HCT116 (cell line): ENCODE measurements around the gene WIPI1. TPM values are rescaled to one million over a fixed set of nuclear protein-coding genes. Genes with fewer than 3 reads are reported as not detected.

Experiments
- ATAC-seq: fragments of 200-7000 bp; cut with Tn5 transposase; 2 replicates; pipeline ENCODE4 v1.9.1; 2020; ENCODE audit warnings: mild to moderate bottlenecking, moderate library complexity
- BruUV-seq: library from RNA; stranded (reverse); fragments of 400-500 nt; replicated peaks from 2 replicates; lab custom pipeline; 2021; lab: Mats Ljungman, UMichigan
- CTCF ChIA-PET: fragments of 300-600 bp; sonication (Branson Sonifier 250); formaldehyde crosslinking; loops from one replicate; lab custom pipeline; 2021; ENCODE audit warnings: antibody characterized with exemption; lab: Charles Lee
- POLR2A ChIA-PET: fragments of 300-600, 350-600 bp; sonication (Branson Sonifier 250); formaldehyde crosslinking; loops from one replicate; lab custom pipeline; 2021; ENCODE audit warnings: antibody characterized with exemption; lab: Charles Lee
- RAD21 ChIA-PET, 2 experiments: fragments of 300-600 bp; sonication (Branson Sonifier 250); formaldehyde crosslinking; loops; one replicate each; lab custom pipeline; 2023; ENCODE audit warnings: low total read pairs in 2 of 2; ENCODE audit not compliant: uncharacterized antibody in 2 of 2, unreplicated experiment in 2 of 2, low non-redundant PET in 1 of 2; lab: Charles Lee
- DNase-seq: peaks from one replicate; pipeline ENCODE4 v3.0.0-alpha.2; 2010; ENCODE audit warnings: low read depth, low spot score
- H2AFZ ChIP-seq: fragments of 200-600 bp; shearing (Covaris generic), sonication (generic); 2 replicates; pipeline ENCODE4 v1.6.1; 2017; ENCODE audit warnings: low read depth, mixed run types, mixed read lengths, antibody characterized with exemption, low read length; ENCODE audit not compliant: poor library complexity, severe bottlenecking
- H3K27ac ChIP-seq: 2 replicates; pipeline ENCODE4 v1.5.1; 2012; ENCODE audit warnings: low read depth, low read length
- H3K27me3 ChIP-seq: fragments of 200-600 bp; sonication (generic); 2 replicates; pipeline ENCODE4 v1.6.1; 2016; ENCODE audit warnings: mixed run types, low read length, mixed read lengths; ENCODE audit not compliant: insufficient read depth
- H3K36me3 ChIP-seq, 2 experiments: fragments of 200-500 bp in 1 of 2; fragments of 200-600 bp in 1 of 2; sonication (Bioruptor generic) in 1 of 2; sonication (generic) in 1 of 2; 2 replicates each; pipeline versions ENCODE4 v1.5.1 to v1.6.1; 2014 to 2016; ENCODE audit warnings: low read length in 2 of 2, inconsistent platforms in 1 of 2, mixed read lengths in 1 of 2, mixed run types in 1 of 2; ENCODE audit not compliant: insufficient read depth in 2 of 2, control insufficient read depth in 1 of 2
- H3K4me1 ChIP-seq, 2 experiments: fragments of 200-600 bp in 1 of 2; sonication (generic) in 1 of 2; 2 replicates each; pipeline versions ENCODE4 v1.5.1 to v1.6.1; 2012 to 2017; ENCODE audit warnings: low read length in 2 of 2, inconsistent platforms in 1 of 2, mild to moderate bottlenecking in 1 of 2, mixed read lengths in 1 of 2, mixed run types in 1 of 2, moderate library complexity in 1 of 2; ENCODE audit not compliant: insufficient read depth in 2 of 2, control insufficient read depth in 1 of 2
- H3K4me2 ChIP-seq: fragments of 200-600 bp; sonication (generic); 2 replicates; pipeline ENCODE4 v1.6.1; 2017; ENCODE audit warnings: mixed run types, low read length, mixed read lengths
- H3K4me3 ChIP-seq, 2 experiments: fragments of 200-600 bp in 1 of 2; sonication (generic) in 1 of 2; replicated peaks in 1 of 2; 2 replicates each; pipeline ENCODE4 v1.5.1; 2011 to 2016; ENCODE audit warnings: low read length in 2 of 2, control low read depth in 1 of 2, low read depth in 1 of 2, mild to moderate bottlenecking in 1 of 2, mixed read lengths in 1 of 2, mixed run types in 1 of 2
- H3K79me2 ChIP-seq: fragments of 200-600 bp; sonication (generic); 2 replicates; pipeline ENCODE4 v1.6.1; 2017; ENCODE audit warnings: mild to moderate bottlenecking, mixed run types, low read length, moderate library complexity, mixed read lengths; ENCODE audit not compliant: insufficient read depth
- H3K9ac ChIP-seq: fragments of 200-600 bp; sonication (generic); 2 replicates; pipeline ENCODE4 v1.6.1; 2016; ENCODE audit warnings: low read length, mixed read lengths
- H3K9me2 ChIP-seq: fragments of 200-600 bp; sonication (generic), shearing (Covaris generic); 2 replicates; pipeline ENCODE4 v1.6.1; 2017; ENCODE audit warnings: mixed run types, mild to moderate bottlenecking, moderate library complexity; ENCODE audit not compliant: insufficient read depth
- H3K9me3 ChIP-seq, 2 experiments: fragments of 200-500 bp in 1 of 2; fragments of 200-600 bp in 1 of 2; sonication (Bioruptor generic) in 1 of 2; sonication (generic) in 1 of 2; 2 replicates each; pipeline ENCODE4 v1.6.1; 2014 to 2017; ENCODE audit warnings: low read length in 2 of 2, mixed read lengths in 2 of 2, inconsistent platforms in 1 of 2, low read depth in 1 of 2, mild to moderate bottlenecking in 1 of 2, mixed run types in 1 of 2, moderate library complexity in 1 of 2; ENCODE audit not compliant: control insufficient read depth in 1 of 2, insufficient read depth in 1 of 2
- H4K20me1 ChIP-seq: fragments of 200-600 bp; sonication (generic), shearing (Covaris generic); 2 replicates; pipeline ENCODE4 v1.6.1; 2017; ENCODE audit warnings: mixed run types, mild to moderate bottlenecking, moderate library complexity; ENCODE audit not compliant: insufficient read depth
- CEBPB ChIP-seq: IDR thresholded peaks from 2 replicates; pipeline ENCODE4 v1.6.1; 2012; ENCODE audit warnings: low read depth
- EZH2 ChIP-seq: fragments of 200-600 bp; sonication (generic); IDR thresholded peaks from 2 replicates; pipeline ENCODE4 v1.6.1; 2017; ENCODE audit warnings: antibody characterized with exemption, mixed run types
- EZH2phosphoT487 ChIP-seq: fragments of 200-600 bp; IDR thresholded peaks from 2 replicates; pipeline ENCODE4 v1.6.1; 2018; ENCODE audit warnings: antibody characterized with exemption, borderline replicate concordance
- FOSL1 ChIP-seq: IDR thresholded peaks from 2 replicates; pipeline ENCODE4 v1.6.1; 2012; ENCODE audit warnings: low read depth
- JUND ChIP-seq: IDR thresholded peaks from 2 replicates; pipeline ENCODE4 v1.6.1; 2012
- POLR2AphosphoS5 ChIP-seq: IDR thresholded peaks from 2 replicates; pipeline ENCODE4 v1.6.1; 2011; ENCODE audit warnings: mild to moderate bottlenecking, low read depth, low read length, moderate library complexity
- RAD21 ChIP-seq: IDR thresholded peaks from 2 replicates; pipeline ENCODE4 v1.6.1; 2012; ENCODE audit warnings: low read depth, mild to moderate bottlenecking
- SIN3A ChIP-seq: IDR thresholded peaks from 2 replicates; pipeline ENCODE4 v1.6.1; 2012; ENCODE audit warnings: low read depth
- SP1 ChIP-seq: IDR thresholded peaks from 2 replicates; pipeline ENCODE4 v1.6.1; 2012; ENCODE audit warnings: low read depth
- SRF ChIP-seq: IDR thresholded peaks from 2 replicates; pipeline ENCODE4 v1.6.1; 2012; ENCODE audit warnings: low read depth
- TCF7L2 ChIP-seq: IDR thresholded peaks from 2 replicates; pipeline ENCODE4 v1.7.0; 2011; ENCODE audit warnings: borderline replicate concordance, inconsistent platforms; ENCODE audit not compliant: insufficient read depth, insufficient read length; ENCODE audit errors: extremely low read depth
- YY1 ChIP-seq: IDR thresholded peaks from 2 replicates; pipeline ENCODE4 v1.6.1; 2011; ENCODE audit warnings: low read length, low read depth, moderate library complexity, mild to moderate bottlenecking; ENCODE audit not compliant: insufficient replicate concordance; ENCODE audit errors: extremely low read depth
- ZBTB33 ChIP-seq: IDR thresholded peaks from 2 replicates; pipeline ENCODE4 v1.6.1; 2011; ENCODE audit warnings: mild to moderate bottlenecking, low read length, moderate library complexity; ENCODE audit not compliant: insufficient replicate concordance; ENCODE audit errors: extremely low read depth
- ZNF274 ChIP-seq: fragments of 200-500 bp; sonication (Bioruptor generic); IDR thresholded peaks from 2 replicates; pipeline ENCODE4 v1.6.1; 2014; ENCODE audit warnings: mild to moderate bottlenecking, low read depth, low read length, inconsistent platforms
- intact Hi-C: fragments of 100-400 bp; cut with micrococcal nuclease; formaldehyde crosslinking; loops from 2 replicates; pipeline ENCODE4 v1.10.0; 2022
- total RNA-seq: library from RNA; stranded (reverse); gene quantifications from one replicate; pipeline ENCODE4 v1.2.1, GENCODE V29; 2021; ENCODE audit not compliant: unreplicated experiment
- TF ChIP-seq, protein P1 (sequence below): IDR thresholded peaks from 2 replicates; pipeline ENCODE4 v1.6.1; 2012
- TF ChIP-seq, protein P2 (sequence below), 3 experiments: fragments of 200-600 bp in 1 of 3; sonication (generic) in 1 of 3; IDR thresholded peaks in 2 of 3; conservative IDR thresholded peaks in 1 of 3; 2 replicates each; pipeline ENCODE4 v1.5.1; 2012 to 2017; ENCODE audit warnings: low read depth in 2 of 3, low read length in 2 of 3, antibody characterized with exemption in 1 of 3, borderline replicate concordance in 1 of 3, control low read depth in 1 of 3, mild to moderate bottlenecking in 1 of 3, mixed read lengths in 1 of 3, mixed run types in 1 of 3, moderate library complexity in 1 of 3; ENCODE audit not compliant: insufficient read depth in 1 of 3
- TF ChIP-seq, protein P3 (sequence below): IDR thresholded peaks from 2 replicates; pipeline ENCODE4 v1.6.1; 2012

WIPI1 gene
- total RNA-seq, 1 experiment from 2014 or later, result 21.5 TPM

DNA sequence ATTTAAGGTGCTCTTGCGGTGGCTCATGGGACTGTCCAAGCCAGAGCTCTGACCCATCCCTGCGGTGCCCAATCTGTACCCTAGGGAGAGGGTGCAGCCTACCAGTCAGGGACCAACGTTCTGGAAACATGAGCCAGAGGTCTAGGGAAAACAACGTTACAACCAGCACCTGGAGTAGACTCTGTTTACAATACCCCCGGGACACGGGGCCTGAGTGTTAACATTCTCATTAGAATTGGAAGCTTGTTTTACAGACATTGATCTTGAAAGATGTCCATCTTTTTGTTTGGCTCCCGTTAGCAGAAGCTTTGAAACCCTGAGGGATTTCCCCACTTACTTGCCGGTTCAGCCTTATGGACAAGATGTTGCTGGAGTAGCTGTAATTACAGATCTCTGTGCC is 6.9 kb downstream of the WIPI1 start:
- CTCF ChIA-PET, result no interaction called here
- BruUV-seq, result no TSS peak
- intact Hi-C loops, result no loop called here
- Histone ChIP-seq H3K9me3 (no peaks in the 10 kb centered on the region), H3K4me2 (no peak overlapping the region), H3K4me1 (peaks cover 0 to under 1% of the 10 kb centered on the region in 2 experiments; a peak in 1 of 4 replicates), H2AFZ (no peak overlapping the region), H3K27me3 (no peaks in the 10 kb centered on the region), H3K36me3 (no peaks in the 10 kb centered on the region), H3K9me2 (no peaks in the 10 kb centered on the region), H3K4me3 (no peak overlapping the region), H4K20me1 (no peaks in the 10 kb centered on the region), H3K9ac (no peak overlapping the region), H3K27ac (no peak overlapping the region), H3K79me2 (no peaks in the 10 kb centered on the region)
- TF ChIP-seq RAD21 (no peak), POLR2AphosphoS5 (no peak), CEBPB (no peak), ZBTB33 (no peak), SIN3A (no peak), SRF (no peak), TCF7L2 (no peak), JUND (no peak), SP1 (no peak), EZH2 (no peak), FOSL1 (no peak), EZH2phosphoT487 (no peak), ZNF274 (no peak), YY1 (no peak)
- TF ChIP-seq, protein P1, sequence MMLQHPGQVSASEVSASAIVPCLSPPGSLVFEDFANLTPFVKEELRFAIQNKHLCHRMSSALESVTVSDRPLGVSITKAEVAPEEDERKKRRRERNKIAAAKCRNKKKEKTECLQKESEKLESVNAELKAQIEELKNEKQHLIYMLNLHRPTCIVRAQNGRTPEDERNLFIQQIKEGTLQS, result no peak
- TF ChIP-seq, protein P2, sequence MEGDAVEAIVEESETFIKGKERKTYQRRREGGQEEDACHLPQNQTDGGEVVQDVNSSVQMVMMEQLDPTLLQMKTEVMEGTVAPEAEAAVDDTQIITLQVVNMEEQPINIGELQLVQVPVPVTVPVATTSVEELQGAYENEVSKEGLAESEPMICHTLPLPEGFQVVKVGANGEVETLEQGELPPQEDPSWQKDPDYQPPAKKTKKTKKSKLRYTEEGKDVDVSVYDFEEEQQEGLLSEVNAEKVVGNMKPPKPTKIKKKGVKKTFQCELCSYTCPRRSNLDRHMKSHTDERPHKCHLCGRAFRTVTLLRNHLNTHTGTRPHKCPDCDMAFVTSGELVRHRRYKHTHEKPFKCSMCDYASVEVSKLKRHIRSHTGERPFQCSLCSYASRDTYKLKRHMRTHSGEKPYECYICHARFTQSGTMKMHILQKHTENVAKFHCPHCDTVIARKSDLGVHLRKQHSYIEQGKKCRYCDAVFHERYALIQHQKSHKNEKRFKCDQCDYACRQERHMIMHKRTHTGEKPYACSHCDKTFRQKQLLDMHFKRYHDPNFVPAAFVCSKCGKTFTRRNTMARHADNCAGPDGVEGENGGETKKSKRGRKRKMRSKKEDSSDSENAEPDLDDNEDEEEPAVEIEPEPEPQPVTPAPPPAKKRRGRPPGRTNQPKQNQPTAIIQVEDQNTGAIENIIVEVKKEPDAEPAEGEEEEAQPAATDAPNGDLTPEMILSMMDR (IDR thresholded peaks at IDR 0.05 in 2 of 3, conservative IDR thresholded peaks at IDR 0.05 in 1 of 3; ENCODE audit: borderline replicate concordance in 1 of 3, insufficient read depth in 1 of 3, low read depth in 2 of 3, low read length in 2 of 3), result no peak
- TF ChIP-seq, protein P3, sequence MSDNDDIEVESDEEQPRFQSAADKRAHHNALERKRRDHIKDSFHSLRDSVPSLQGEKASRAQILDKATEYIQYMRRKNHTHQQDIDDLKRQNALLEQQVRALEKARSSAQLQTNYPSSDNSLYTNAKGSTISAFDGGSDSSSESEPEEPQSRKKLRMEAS, result no peak
- DNase-seq (no peak), ATAC-seq (no peak)
- POLR2A ChIA-PET, result no interaction called here
- RAD21 ChIA-PET, result no interaction called here
